ENCODE data around the gene CMPK2.

DNA sequence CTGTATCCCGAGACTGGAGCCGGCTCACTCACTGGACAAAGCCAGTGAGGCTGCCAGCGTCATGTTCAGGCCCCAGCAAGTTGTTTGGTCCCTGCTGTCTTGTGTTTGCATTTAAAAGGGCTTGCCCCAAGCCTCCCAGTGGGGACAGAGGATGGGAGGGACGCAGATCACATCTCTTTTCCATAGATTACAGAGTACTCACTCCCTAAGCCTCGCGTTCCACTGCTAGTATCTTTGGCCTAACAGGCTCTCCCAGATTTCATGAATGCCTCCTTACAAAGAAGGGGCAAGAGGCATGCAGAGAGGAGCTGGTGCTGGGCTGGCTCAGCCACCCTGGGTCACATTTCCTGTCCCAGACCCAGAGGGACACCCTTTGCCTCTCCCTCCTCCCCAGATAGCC lies 59.1 kb downstream of the CMPK2 start:
- TF ChIP-seq, protein P1, sequence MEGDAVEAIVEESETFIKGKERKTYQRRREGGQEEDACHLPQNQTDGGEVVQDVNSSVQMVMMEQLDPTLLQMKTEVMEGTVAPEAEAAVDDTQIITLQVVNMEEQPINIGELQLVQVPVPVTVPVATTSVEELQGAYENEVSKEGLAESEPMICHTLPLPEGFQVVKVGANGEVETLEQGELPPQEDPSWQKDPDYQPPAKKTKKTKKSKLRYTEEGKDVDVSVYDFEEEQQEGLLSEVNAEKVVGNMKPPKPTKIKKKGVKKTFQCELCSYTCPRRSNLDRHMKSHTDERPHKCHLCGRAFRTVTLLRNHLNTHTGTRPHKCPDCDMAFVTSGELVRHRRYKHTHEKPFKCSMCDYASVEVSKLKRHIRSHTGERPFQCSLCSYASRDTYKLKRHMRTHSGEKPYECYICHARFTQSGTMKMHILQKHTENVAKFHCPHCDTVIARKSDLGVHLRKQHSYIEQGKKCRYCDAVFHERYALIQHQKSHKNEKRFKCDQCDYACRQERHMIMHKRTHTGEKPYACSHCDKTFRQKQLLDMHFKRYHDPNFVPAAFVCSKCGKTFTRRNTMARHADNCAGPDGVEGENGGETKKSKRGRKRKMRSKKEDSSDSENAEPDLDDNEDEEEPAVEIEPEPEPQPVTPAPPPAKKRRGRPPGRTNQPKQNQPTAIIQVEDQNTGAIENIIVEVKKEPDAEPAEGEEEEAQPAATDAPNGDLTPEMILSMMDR (IDR thresholded peaks at IDR 0.05) = no peak
- TF ChIP-seq POLR2A (IDR thresholded peaks at IDR 0.05) = no peak
